ENCODE data around the gene FLAD1. TPM values are rescaled to one million over a fixed set of nuclear protein-coding genes. Genes with fewer than 3 reads are reported as not detected.

Gene FLAD1
- total RNA-seq, 4 donors from 2014 or later: 26.6 to 36.8 (median 31.7) TPM

GRCh38 chr1:154940651-154941194 is 42.4 kb upstream of the FLAD1 start:
- peaks cover 14 to 18% of the 10 kb centered on the region in 2 donors for H3K4me1 ChIP-seq
- no peaks in the 10 kb centered on the region for H3K9me3 ChIP-seq
- in situ Hi-C loops (cut with MboI; ENCODE audit: low sequenced_read_pairs in 4 of 4): no loop called here
- H3K4me3 ChIP-seq: no peak overlapping the region
- ATAC-seq: no peak
- no peak overlapping the region for H3K27ac ChIP-seq
- no peaks in the 10 kb centered on the region for H3K27me3 ChIP-seq
- TF ChIP-seq CTCF (IDR thresholded peaks at IDR 0.05 in 4 of 5, conservative IDR thresholded peaks at IDR 0.05 in 1 of 5): no peak
- no peak for TF ChIP-seq POLR2A (IDR thresholded peaks at IDR 0.05)
- peaks cover 0 to 11% of the 10 kb centered on the region in 2 donors for H3K36me3 ChIP-seq
- intact Hi-C loops (cut with DNase I; ENCODE audit: low total_unique reads): no loop called here
- no peak for DNase-seq

- H3K27ac ChIP-seq: no peak overlapping the region
- intact Hi-C loops (cut with DNase I; ENCODE audit: low total_unique reads): no loop called here
- DNase-seq (no peak), ATAC-seq (no peak)
- TF ChIP-seq POLR2A (IDR thresholded peaks at IDR 0.05) (no peak), CTCF (IDR thresholded peaks at IDR 0.05 in 4 of 5, conservative IDR thresholded peaks at IDR 0.05 in 1 of 5) (no peak)
- in situ Hi-C loops (cut with MboI; ENCODE audit: low sequenced_read_pairs in 4 of 4): no loop called here
- no peaks in the 10 kb centered on the region for H3K27me3 ChIP-seq
- H3K36me3 ChIP-seq: peaks cover 0 to 16% of the 10 kb centered on the region in 2 donors
- no peak overlapping the region for H3K4me3 ChIP-seq
- H3K4me1 ChIP-seq: peaks cover 10 to 13% of the 10 kb centered on the region in 2 donors
- no peaks in the 10 kb centered on the region for H3K9me3 ChIP-seq
These were observed 41.7 kb upstream of the FLAD1 start for GRCh38 chr1:154941333-154942013.

DNA sequence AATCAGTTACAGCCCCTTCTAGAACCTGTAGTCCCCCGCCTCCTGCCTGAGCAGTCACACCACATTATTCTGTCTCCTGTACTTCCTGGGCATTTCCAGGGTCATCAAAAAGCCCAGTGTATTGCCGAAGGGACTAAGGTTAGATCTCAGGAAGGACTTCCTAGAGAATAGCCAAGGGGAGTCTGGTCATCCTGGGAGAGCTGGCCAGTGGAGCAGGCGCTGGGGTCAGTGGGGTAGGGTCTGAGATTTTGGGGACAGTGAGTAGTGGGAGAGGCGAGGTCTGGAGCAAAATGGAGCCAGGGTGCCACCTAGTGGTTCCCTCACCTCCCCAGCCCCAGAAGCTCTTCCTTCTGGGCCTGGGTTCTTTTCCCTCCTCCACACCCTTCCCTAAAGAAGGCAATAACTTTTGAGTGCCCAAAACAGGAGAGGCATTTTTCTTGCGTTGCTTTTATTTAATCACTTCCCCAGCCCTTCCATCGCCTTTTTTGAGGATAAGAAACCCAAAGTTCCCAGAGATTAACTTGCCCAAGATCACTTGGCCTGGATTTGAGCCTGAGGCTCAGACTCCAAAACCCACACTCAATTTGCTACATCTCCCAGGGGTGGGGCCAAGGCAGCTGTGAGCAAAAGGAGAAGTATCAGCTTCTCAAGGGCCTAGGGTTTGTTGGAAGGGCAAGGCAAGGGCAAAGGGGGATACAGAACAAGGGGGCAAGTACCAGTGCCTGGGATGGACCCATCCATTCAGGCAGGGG is 39.3 kb upstream of the FLAD1 start:
- peaks cover 0 to 32% of the 10 kb centered on the region in 2 donors for H3K36me3 ChIP-seq
- ATAC-seq (peak in 1 of 2 donors; percentile 41), DNase-seq (no peak)
- H3K27me3 ChIP-seq: no peaks in the 10 kb centered on the region
- no peaks in the 10 kb centered on the region for H3K9me3 ChIP-seq
- in situ Hi-C loops (cut with MboI; ENCODE audit: low sequenced_read_pairs in 4 of 4) (no loop called here), intact Hi-C loops (cut with DNase I; ENCODE audit: low total_unique reads) (no loop called here)
- no peak overlapping the region for H3K4me3 ChIP-seq
- peak; percentile 34 to 79 (median 60) for TF ChIP-seq CTCF (IDR thresholded peaks at IDR 0.05 in 4 of 5, conservative IDR thresholded peaks at IDR 0.05 in 1 of 5)
- TF ChIP-seq POLR2A (IDR thresholded peaks at IDR 0.05): no peak
- peak overlapping the region; percentile 10 to 68 (median 52) for H3K27ac ChIP-seq
- peaks cover 2 to 9% of the 10 kb centered on the region in 2 donors for H3K4me1 ChIP-seq

DNA sequence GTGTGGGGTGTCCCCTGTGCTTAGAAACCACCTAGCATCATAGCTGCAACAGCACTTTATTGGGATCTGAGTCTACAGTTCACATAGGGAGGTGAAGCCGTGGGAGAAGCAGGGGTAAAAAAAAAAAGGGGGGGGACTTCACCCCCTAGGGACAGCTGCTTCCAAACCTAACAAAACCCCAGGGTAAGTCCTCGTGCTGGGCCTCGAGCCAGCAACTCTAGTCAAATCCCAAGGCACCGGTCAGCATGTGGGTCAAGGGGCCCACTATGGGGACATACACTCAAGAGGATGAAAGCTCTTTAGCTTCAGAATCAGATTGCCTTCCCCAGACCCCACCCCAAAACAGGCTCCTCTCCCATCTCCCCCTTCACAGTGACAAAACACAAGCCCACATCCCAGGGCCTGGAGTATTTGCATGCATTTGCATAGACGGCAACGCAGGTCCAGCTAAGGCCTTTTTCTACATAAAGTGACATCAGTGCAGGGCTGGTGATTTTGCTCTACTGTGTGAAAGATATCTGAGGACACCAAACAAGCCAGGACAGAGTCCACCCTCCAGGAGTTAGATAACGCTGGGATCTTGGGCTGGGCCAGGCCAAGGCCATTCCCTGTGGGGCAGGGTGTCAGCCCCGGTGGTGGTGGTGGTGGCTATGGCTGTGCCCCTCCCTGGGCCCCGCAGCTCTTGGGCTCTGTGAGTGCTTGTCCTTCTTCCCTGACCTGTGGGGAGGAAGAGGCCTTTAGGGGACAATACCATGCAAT is 38.6 kb upstream of the FLAD1 start:
- in situ Hi-C loops (cut with MboI; ENCODE audit: low sequenced_read_pairs in 4 of 4): no loop called here
- no peaks in the 10 kb centered on the region for H3K27me3 ChIP-seq
- H3K4me1 ChIP-seq: peaks cover 2 to 9% of the 10 kb centered on the region in 2 donors
- no peaks in the 10 kb centered on the region for H3K9me3 ChIP-seq
- peak overlapping the region; percentile 10 to 68 (median 52) for H3K27ac ChIP-seq
- intact Hi-C loops (cut with DNase I; ENCODE audit: low total_unique reads): no loop called here
- ATAC-seq (no peak), DNase-seq (no peak)
- TF ChIP-seq CTCF (IDR thresholded peaks at IDR 0.05 in 4 of 5, conservative IDR thresholded peaks at IDR 0.05 in 1 of 5) (no peak), POLR2A (IDR thresholded peaks at IDR 0.05) (no peak)
- peaks cover 0 to 32% of the 10 kb centered on the region in 2 donors for H3K36me3 ChIP-seq
- no peak overlapping the region for H3K4me3 ChIP-seq

Data from gastrocnemius medialis (tissue), 4 donors.